ENCODE data around the gene LNPK.
"Not testable (repeated sequence)": the region's sequence is repeated elsewhere in the genome, so short reads cannot be mapped to it uniquely, and the experiment has no call there.

- TF ChIP-seq, protein P1, sequence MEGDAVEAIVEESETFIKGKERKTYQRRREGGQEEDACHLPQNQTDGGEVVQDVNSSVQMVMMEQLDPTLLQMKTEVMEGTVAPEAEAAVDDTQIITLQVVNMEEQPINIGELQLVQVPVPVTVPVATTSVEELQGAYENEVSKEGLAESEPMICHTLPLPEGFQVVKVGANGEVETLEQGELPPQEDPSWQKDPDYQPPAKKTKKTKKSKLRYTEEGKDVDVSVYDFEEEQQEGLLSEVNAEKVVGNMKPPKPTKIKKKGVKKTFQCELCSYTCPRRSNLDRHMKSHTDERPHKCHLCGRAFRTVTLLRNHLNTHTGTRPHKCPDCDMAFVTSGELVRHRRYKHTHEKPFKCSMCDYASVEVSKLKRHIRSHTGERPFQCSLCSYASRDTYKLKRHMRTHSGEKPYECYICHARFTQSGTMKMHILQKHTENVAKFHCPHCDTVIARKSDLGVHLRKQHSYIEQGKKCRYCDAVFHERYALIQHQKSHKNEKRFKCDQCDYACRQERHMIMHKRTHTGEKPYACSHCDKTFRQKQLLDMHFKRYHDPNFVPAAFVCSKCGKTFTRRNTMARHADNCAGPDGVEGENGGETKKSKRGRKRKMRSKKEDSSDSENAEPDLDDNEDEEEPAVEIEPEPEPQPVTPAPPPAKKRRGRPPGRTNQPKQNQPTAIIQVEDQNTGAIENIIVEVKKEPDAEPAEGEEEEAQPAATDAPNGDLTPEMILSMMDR (IDR thresholded peaks at IDR 0.05): not testable (repeated sequence)
- not testable (repeated sequence) for TF ChIP-seq POLR2A (IDR thresholded peaks at IDR 0.05)
These were observed 106.1 kb downstream of the LNPK start for GRCh38 chr2:175895957-175896356.

Measured in Peyer's patch (tissue), 4 donors.